Testis (tissue), 3 donors: ENCODE measurements around the gene HNRNPA0. TPM values are rescaled to one million over a fixed set of nuclear protein-coding genes. Genes with fewer than 3 reads are reported as not detected.

Experiments used
- DNase-seq: peaks from one replicate; pipeline ENCODE4 v3.0.0-alpha.2; 2019
- H3K27ac ChIP-seq, 2 donors: fragments of 200-600 bp; sonication (generic); one replicate each; pipeline ENCODE4 v1.5.1; 2019
- H3K27me3 ChIP-seq: fragments of 200-600 bp; sonication (generic); one replicate; pipeline ENCODE4 v1.5.1; 2019
- H3K36me3 ChIP-seq: fragments of 200-600 bp; sonication (generic); one replicate; pipeline ENCODE4 v1.5.1; 2017; ENCODE audit warnings: low read depth; ENCODE audit errors: missing control alignments
- H3K4me1 ChIP-seq: fragments of 200-600 bp; sonication (generic); one replicate; pipeline ENCODE4 v1.5.1; 2019
- H3K4me3 ChIP-seq, 2 donors: fragments of 200-600 bp; sonication (generic); one replicate each; pipeline ENCODE4 v1.5.1; 2017 to 2019
- H3K9me3 ChIP-seq: fragments of 200-600 bp; sonication (generic); one replicate; pipeline ENCODE4 v1.5.1; 2017
- CTCF ChIP-seq, 3 experiments: fragments of 450-650 bp in 2 of 3; fragments of 200-600 bp in 1 of 3; sonication (generic) in 1 of 3; IDR thresholded peaks; one replicate each; pipeline ENCODE4 v1.5.1; 2016 to 2019; ENCODE audit warnings: antibody characterized with exemption in 3 of 3, mild to moderate bottlenecking in 2 of 3, moderate library complexity in 1 of 3
- POLR2A ChIP-seq: fragments of 450-650 bp; IDR thresholded peaks from one replicate; pipeline ENCODE4 v1.6.1; 2017; ENCODE audit warnings: antibody characterized with exemption, mild to moderate bottlenecking, moderate library complexity
- whole genome bisulfite sequencing, 2 donors: methylation state at CpG; one replicate each; pipeline ENCODE4 v1.1.5; 2018; 5-methylcytosine and 5-hydroxymethylcytosine counted together
- intact Hi-C: fragments of 100-400 bp; cut with DNase I; formaldehyde crosslinking; loops from one replicate; pipeline ENCODE4 v1.15.1; 2023; ENCODE audit warnings: low total_unique reads
- polyA plus RNA-seq: library from polyadenylated mRNA; stranded (reverse); fragments of 350-450 nt; fragmentation: Illumina TruSeq; extraction: RNeasy Lipid Tissue Mini Kit (QIAGEN cat#74804); gene quantifications from one replicate; pipeline ENCODE4 v1.2.3, GENCODE V29; 2014; ENCODE audit warnings: low read depth, low replicate concordance; ENCODE audit not compliant: insufficient read depth
- total RNA-seq, 2 donors: library from RNA; depleted of rRNA; stranded (reverse); fragments of >200 nt; gene quantifications; one replicate each; pipeline ENCODE4 v1.2.3, GENCODE V29; 2016

HNRNPA0 gene
- total and polyA plus RNA-seq, 3 donors from 2014 or later: 22.7 to 34.0 (median 22.8) TPM

- no peaks in the 10 kb centered on the region for H3K9me3 ChIP-seq
- no peak for TF ChIP-seq POLR2A
- TF ChIP-seq CTCF (IDR thresholded peaks at IDR 0.05): no peak
- H3K27me3 ChIP-seq: no peaks in the 10 kb centered on the region
- no peak for DNase-seq
- H3K4me1 ChIP-seq: no peaks in the 10 kb centered on the region
- H3K4me3 ChIP-seq: no peak overlapping the region
- no peak overlapping the region for H3K27ac ChIP-seq
- WGBS, 2 donors: 97% methylated on average over 3 of the region's 3 CpGs
- intact Hi-C loops: no loop called here
- H3K36me3 ChIP-seq: no peaks in the 10 kb centered on the region
Observed at GRCh38 chr5:137716337-137716736, 37.8 kb downstream of the HNRNPA0 start.

- 90 to 96% methylated on average over 1 of the region's 1 CpG for WGBS, 2 donors
- TF ChIP-seq CTCF (IDR thresholded peaks at IDR 0.05): no peak
- TF ChIP-seq POLR2A: no peak
Observed at GRCh38 chr5:137715456-137715855, 38.7 kb downstream of the HNRNPA0 start.

GRCh38 chr5:137714946-137715345 is 39.2 kb downstream of the HNRNPA0 start:
- TF ChIP-seq POLR2A: no peak
- no peak for TF ChIP-seq CTCF (IDR thresholded peaks at IDR 0.05)
- no peak overlapping the region for H3K4me3 ChIP-seq
- H3K27me3 ChIP-seq: no peaks in the 10 kb centered on the region

More at GRCh38 chr5:137715456-137715855, 38.7 kb downstream of the HNRNPA0 start:
- Histone ChIP-seq H3K9me3 (no peaks in the 10 kb centered on the region), H3K36me3 (no peaks in the 10 kb centered on the region), H3K4me1 (no peaks in the 10 kb centered on the region), H3K27me3 (no peaks in the 10 kb centered on the region), H3K27ac (no peak overlapping the region), H3K4me3 (no peak overlapping the region)
- intact Hi-C loops: no loop called here
- DNase-seq: no peak

GRCh38 chr5:137714494-137714893 is 39.7 kb downstream of the HNRNPA0 start:
- Histone ChIP-seq H3K4me3 (no peak overlapping the region), H3K27ac (no peak overlapping the region)

More at GRCh38 chr5:137714946-137715345, 39.2 kb downstream of the HNRNPA0 start:
- intact Hi-C loops: no loop called here
- H3K27ac ChIP-seq: no peak overlapping the region
- no peaks in the 10 kb centered on the region for H3K36me3 ChIP-seq
- H3K9me3 ChIP-seq: no peaks in the 10 kb centered on the region
- H3K4me1 ChIP-seq: no peaks in the 10 kb centered on the region
- no peak for DNase-seq

More at GRCh38 chr5:137714494-137714893, 39.7 kb downstream of the HNRNPA0 start:
- intact Hi-C loops: no loop called here
- no peaks in the 10 kb centered on the region for H3K27me3 ChIP-seq
- 80 to 89% methylated on average over 2 of the region's 2 CpGs for WGBS, 2 donors
- no peaks in the 10 kb centered on the region for H3K36me3 ChIP-seq
- DNase-seq: no peak
- TF ChIP-seq CTCF (IDR thresholded peaks at IDR 0.05) (no peak), POLR2A (no peak)
- H3K4me1 ChIP-seq: no peaks in the 10 kb centered on the region
- no peaks in the 10 kb centered on the region for H3K9me3 ChIP-seq
